Subcutaneous adipose tissue (tissue), 4 donors: ENCODE measurements around the gene EFS. TPM values are rescaled to one million over a fixed set of nuclear protein-coding genes. Genes with fewer than 3 reads are reported as not detected.

Experiments
- CTCF ChIP-seq: fragments of 450-650 bp; IDR thresholded peaks from one replicate; pipeline ENCODE4 v1.5.1; 2016; ENCODE audit warnings: low read depth, mild to moderate bottlenecking, control low read depth, antibody characterized with exemption, moderate library complexity
- total RNA-seq, 4 donors: library from RNA; depleted of rRNA; stranded (reverse); fragments of >200 nt; gene quantifications; one replicate each; pipeline ENCODE4 v1.1.0, GENCODE V29; 2016

The EFS gene
- total RNA-seq, 4 donors from 2014 or later = 8.5 to 12.8 (median 9.8) TPM

DNA sequence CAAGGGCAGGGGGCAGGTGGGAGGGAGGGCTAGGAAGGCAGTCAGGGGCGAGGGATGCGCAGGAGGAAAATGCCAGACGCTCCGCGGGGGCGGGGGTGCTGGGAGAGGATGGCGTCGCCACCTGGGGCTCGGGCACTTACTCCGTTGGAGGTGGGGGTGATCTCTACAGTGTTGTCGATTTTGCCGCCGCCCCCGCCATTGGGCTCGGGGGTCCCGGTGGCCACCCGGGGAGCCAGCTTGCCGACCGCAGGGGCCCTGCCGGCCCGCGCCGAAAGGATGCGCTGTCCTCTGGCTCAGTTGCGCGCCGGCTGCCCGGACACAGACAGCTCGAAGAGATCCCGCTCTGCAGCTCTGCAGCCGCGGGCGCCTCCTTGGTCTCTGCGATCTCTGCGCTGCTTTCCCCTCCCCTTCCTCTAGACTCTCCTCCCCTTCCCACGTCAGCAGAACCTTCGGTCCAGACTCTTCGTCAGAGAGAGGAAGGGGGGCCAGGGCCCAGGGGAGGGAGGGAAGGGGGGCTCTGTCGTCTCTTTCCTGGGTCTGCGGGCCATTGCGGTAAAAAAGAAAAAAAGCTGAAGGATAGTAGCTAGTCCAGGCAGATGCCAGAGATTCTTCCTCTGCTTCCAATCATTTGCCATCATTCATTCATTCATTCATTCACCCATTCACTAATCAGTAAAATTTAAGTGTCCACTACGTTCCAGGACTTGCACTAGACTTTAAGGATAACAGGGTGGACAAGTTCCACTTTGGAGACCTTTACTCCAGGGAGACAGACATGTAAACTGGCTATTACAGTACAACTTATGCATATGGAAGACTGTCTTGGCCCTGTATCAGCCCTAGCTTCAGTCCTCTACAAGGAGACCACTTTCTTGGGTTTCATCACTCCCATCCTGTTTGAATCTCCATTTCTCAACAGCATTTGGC is 12.2 kb downstream of the EFS start, which contains the start of gene SLC22A17:
Gene SLC22A17 (minus strand): TSS at position 382 of the 927 bp plus-strand sequence.
- no peak for TF ChIP-seq CTCF

GRCh38 chr14:23351681-23352505 is 13.1 kb downstream of the EFS start:
- no peak for TF ChIP-seq CTCF

- TF ChIP-seq CTCF = no peak
Observed at GRCh38 chr14:23349156-23349845, 15.7 kb downstream of the EFS start.

- TF ChIP-seq CTCF = no peak
Observed at GRCh38 chr14:23348297-23348655, 16.7 kb downstream of the EFS start.

GRCh38 chr14:23347406-23348296 is 17.3 kb downstream of the EFS start:
- no peak for TF ChIP-seq CTCF

DNA sequence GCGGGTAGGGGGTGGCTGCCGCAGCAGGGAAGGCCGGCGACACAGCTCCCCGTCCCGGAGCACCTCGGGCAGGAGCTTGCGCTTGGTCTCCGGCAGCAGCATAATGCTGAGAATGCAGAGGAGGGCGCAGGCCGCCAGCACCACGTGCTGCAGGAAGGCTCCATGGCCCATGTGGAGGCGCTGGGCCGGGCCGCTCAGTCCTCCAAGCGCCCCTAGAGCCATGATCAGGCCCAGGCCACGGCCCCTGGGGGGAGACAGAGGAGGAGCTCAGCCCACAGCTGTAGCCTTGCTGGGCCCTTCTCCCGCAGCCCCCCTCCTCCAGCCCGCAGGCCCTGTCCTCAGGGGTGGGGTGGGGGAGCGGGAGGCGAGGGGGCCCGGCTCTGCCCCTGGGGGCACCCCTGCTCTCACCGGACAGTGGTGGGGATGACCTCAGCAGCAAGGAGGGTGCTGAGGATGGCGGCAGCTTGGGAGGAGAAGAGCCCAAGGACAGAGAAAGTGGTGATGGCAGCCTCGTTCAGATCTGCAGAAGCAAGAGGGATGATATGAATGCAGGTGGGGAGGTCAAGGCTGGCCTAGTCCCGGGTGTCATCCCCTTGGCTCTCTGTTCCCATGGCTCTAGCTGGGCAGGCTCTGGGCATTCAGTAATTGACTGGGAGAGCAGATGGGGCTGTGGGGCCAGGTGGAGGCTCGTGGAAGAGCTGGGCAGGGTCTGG is 18.1 kb downstream of the EFS start:
- TF ChIP-seq CTCF = no peak
